ENCODE data around the gene SEC14L5.

DNA sequence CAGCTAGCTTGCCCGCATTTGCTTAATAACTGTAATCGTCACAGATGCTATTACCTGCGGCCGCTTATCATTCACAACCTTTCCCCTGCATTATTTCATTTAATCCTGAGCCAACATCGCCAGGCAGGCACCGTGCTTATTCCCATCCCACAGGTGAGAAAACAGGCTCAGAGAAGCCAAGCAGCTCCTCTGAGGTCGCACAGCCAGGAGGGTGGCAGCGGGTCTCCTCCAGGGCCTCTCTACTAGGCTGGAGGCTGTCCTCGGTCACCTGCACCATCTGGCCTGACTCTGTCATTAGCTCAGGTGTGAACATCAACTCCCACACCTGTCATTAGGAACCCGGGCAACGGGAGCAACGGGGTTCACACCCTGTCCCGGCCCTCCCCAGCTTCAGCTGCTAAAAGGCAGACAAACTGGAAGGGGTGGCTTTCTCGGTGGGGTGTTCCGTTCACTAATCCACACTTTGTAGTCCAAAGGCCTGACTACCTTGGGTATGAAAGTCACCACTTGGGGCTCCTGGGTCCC lies 24.2 kb upstream of the SEC14L5 start:
- TF ChIP-seq, protein P1, sequence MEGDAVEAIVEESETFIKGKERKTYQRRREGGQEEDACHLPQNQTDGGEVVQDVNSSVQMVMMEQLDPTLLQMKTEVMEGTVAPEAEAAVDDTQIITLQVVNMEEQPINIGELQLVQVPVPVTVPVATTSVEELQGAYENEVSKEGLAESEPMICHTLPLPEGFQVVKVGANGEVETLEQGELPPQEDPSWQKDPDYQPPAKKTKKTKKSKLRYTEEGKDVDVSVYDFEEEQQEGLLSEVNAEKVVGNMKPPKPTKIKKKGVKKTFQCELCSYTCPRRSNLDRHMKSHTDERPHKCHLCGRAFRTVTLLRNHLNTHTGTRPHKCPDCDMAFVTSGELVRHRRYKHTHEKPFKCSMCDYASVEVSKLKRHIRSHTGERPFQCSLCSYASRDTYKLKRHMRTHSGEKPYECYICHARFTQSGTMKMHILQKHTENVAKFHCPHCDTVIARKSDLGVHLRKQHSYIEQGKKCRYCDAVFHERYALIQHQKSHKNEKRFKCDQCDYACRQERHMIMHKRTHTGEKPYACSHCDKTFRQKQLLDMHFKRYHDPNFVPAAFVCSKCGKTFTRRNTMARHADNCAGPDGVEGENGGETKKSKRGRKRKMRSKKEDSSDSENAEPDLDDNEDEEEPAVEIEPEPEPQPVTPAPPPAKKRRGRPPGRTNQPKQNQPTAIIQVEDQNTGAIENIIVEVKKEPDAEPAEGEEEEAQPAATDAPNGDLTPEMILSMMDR (IDR thresholded peaks at IDR 0.05; ENCODE audit: poor library complexity, severe bottlenecking) = no peak
- TF ChIP-seq EZH2 (IDR thresholded peaks at IDR 0.05; ENCODE audit: borderline replicate concordance, insufficient read depth, low read length, poor library complexity, severe bottlenecking) = no peak
- TF ChIP-seq SMC3 (conservative IDR thresholded peaks at IDR 0.05; ENCODE audit: poor library complexity) = no peak
- TF ChIP-seq EP300 (conservative IDR thresholded peaks at IDR 0.05; ENCODE audit: poor library complexity, severe bottlenecking) = no peak
- TF ChIP-seq TAF1 (IDR thresholded peaks at IDR 0.05; ENCODE audit: low read depth) = no peak

Data from neural cell (in vitro differentiated cells).